HCT116 (cell line): ENCODE results near the gene CTIF.

ENCODE experiments used
- CBX3 ChIP-seq: IDR thresholded peaks from 2 replicates; pipeline ENCODE4 v1.6.1; 2012; ENCODE audit warnings: low read depth
- EZH2 ChIP-seq: fragments of 200-600 bp; sonication (generic); IDR thresholded peaks from 2 replicates; pipeline ENCODE4 v1.6.1; 2017; ENCODE audit warnings: antibody characterized with exemption, mixed run types
- EZH2phosphoT487 ChIP-seq: fragments of 200-600 bp; IDR thresholded peaks from 2 replicates; pipeline ENCODE4 v1.6.1; 2018; ENCODE audit warnings: antibody characterized with exemption, borderline replicate concordance
- POLR2A ChIP-seq: IDR thresholded peaks from 2 replicates; pipeline ENCODE4 v1.7.0; 2011; ENCODE audit warnings: borderline replicate concordance; ENCODE audit not compliant: insufficient read depth, insufficient read length; ENCODE audit errors: extremely low read depth
- POLR2AphosphoS5 ChIP-seq: IDR thresholded peaks from 2 replicates; pipeline ENCODE4 v1.6.1; 2011; ENCODE audit warnings: mild to moderate bottlenecking, low read depth, low read length, moderate library complexity
- SP1 ChIP-seq: IDR thresholded peaks from 2 replicates; pipeline ENCODE4 v1.6.1; 2012; ENCODE audit warnings: low read depth
- SRF ChIP-seq: IDR thresholded peaks from 2 replicates; pipeline ENCODE4 v1.6.1; 2012; ENCODE audit warnings: low read depth
- ZNF274 ChIP-seq: fragments of 200-500 bp; sonication (Bioruptor generic); IDR thresholded peaks from 2 replicates; pipeline ENCODE4 v1.6.1; 2014; ENCODE audit warnings: mild to moderate bottlenecking, low read depth, low read length, inconsistent platforms
- TF ChIP-seq, protein P1 (sequence below), 3 experiments: fragments of 200-600 bp in 1 of 3; sonication (generic) in 1 of 3; IDR thresholded peaks in 2 of 3; conservative IDR thresholded peaks in 1 of 3; 2 replicates each; pipeline ENCODE4 v1.5.1; 2012 to 2017; ENCODE audit warnings: low read depth in 2 of 3, low read length in 2 of 3, antibody characterized with exemption in 1 of 3, borderline replicate concordance in 1 of 3, control low read depth in 1 of 3, mild to moderate bottlenecking in 1 of 3, mixed read lengths in 1 of 3, mixed run types in 1 of 3, moderate library complexity in 1 of 3; ENCODE audit not compliant: insufficient read depth in 1 of 3
- TF ChIP-seq, protein P2 (sequence below): IDR thresholded peaks from 2 replicates; pipeline ENCODE4 v1.6.1; 2012
- TF ChIP-seq, protein P3 (sequence below): IDR thresholded peaks from 2 replicates; pipeline ENCODE4 v1.6.1; 2012
- TF ChIP-seq, protein P4 (sequence below): IDR thresholded peaks from 2 replicates; pipeline ENCODE4 v1.6.1; 2012; ENCODE audit warnings: low read depth

DNA sequence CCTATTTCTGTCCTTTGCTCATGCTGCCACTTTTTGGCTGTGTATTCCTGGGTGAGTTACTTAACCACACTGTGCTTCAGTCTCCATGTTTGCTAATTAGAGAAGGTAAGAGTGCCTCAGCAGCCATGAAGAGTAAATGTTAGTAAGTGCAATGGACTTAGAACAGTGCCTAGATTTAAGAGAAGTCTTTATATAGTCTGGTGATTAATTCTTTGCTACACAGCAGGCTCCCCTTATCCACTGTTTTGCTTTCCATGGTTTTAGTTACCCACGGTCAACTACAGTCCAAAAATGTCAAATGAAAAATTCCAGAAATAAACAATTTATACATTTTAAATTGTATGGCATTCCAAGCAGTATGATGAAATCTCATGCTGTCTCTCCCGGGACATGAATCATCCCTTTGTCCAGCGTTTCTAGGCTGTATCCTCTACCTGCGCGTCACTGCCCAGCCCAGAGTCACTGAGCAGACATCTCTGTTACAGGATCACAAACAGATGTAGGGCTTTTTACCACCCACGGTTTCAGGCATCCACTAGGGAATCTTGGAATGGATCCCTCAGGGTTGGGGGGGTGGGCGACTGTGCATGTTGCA lies 91.0 kb downstream of the CTIF start:
- TF ChIP-seq, protein P1, sequence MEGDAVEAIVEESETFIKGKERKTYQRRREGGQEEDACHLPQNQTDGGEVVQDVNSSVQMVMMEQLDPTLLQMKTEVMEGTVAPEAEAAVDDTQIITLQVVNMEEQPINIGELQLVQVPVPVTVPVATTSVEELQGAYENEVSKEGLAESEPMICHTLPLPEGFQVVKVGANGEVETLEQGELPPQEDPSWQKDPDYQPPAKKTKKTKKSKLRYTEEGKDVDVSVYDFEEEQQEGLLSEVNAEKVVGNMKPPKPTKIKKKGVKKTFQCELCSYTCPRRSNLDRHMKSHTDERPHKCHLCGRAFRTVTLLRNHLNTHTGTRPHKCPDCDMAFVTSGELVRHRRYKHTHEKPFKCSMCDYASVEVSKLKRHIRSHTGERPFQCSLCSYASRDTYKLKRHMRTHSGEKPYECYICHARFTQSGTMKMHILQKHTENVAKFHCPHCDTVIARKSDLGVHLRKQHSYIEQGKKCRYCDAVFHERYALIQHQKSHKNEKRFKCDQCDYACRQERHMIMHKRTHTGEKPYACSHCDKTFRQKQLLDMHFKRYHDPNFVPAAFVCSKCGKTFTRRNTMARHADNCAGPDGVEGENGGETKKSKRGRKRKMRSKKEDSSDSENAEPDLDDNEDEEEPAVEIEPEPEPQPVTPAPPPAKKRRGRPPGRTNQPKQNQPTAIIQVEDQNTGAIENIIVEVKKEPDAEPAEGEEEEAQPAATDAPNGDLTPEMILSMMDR (IDR thresholded peaks at IDR 0.05 in 2 of 3, conservative IDR thresholded peaks at IDR 0.05 in 1 of 3; ENCODE audit: borderline replicate concordance in 1 of 3, insufficient read depth in 1 of 3, low read depth in 2 of 3, low read length in 2 of 3): no peak
- TF ChIP-seq POLR2A (no peak), EZH2 (no peak), ZNF274 (no peak), POLR2AphosphoS5 (0 out of 2 replicates have a peak, but pooled peaks have one; percentile 31), EZH2phosphoT487 (no peak), SP1 (0 out of 2 replicates have a peak, but pooled peaks have one; percentile 32), SRF (no peak), CBX3 (0 out of 2 replicates have a peak, but pooled peaks have one; percentile 23)
- TF ChIP-seq, protein P2, sequence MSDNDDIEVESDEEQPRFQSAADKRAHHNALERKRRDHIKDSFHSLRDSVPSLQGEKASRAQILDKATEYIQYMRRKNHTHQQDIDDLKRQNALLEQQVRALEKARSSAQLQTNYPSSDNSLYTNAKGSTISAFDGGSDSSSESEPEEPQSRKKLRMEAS: 0 out of 2 replicates have a peak, but pooled peaks have one; percentile 17
- TF ChIP-seq, protein P3, sequence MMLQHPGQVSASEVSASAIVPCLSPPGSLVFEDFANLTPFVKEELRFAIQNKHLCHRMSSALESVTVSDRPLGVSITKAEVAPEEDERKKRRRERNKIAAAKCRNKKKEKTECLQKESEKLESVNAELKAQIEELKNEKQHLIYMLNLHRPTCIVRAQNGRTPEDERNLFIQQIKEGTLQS: peak; percentile 43; the same call in 1 of the 2 replicates
- TF ChIP-seq, protein P4, sequence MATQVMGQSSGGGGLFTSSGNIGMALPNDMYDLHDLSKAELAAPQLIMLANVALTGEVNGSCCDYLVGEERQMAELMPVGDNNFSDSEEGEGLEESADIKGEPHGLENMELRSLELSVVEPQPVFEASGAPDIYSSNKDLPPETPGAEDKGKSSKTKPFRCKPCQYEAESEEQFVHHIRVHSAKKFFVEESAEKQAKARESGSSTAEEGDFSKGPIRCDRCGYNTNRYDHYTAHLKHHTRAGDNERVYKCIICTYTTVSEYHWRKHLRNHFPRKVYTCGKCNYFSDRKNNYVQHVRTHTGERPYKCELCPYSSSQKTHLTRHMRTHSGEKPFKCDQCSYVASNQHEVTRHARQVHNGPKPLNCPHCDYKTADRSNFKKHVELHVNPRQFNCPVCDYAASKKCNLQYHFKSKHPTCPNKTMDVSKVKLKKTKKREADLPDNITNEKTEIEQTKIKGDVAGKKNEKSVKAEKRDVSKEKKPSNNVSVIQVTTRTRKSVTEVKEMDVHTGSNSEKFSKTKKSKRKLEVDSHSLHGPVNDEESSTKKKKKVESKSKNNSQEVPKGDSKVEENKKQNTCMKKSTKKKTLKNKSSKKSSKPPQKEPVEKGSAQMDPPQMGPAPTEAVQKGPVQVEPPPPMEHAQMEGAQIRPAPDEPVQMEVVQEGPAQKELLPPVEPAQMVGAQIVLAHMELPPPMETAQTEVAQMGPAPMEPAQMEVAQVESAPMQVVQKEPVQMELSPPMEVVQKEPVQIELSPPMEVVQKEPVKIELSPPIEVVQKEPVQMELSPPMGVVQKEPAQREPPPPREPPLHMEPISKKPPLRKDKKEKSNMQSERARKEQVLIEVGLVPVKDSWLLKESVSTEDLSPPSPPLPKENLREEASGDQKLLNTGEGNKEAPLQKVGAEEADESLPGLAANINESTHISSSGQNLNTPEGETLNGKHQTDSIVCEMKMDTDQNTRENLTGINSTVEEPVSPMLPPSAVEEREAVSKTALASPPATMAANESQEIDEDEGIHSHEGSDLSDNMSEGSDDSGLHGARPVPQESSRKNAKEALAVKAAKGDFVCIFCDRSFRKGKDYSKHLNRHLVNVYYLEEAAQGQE: no peak
